IMR-90 (cell line): ENCODE results near the gene ETHE1. TPM values are rescaled to one million over a fixed set of nuclear protein-coding genes. Genes with fewer than 3 reads are reported as not detected.

Experiments
- ATAC-seq: fragments of 200-7000 bp; cut with Tn5 transposase; 2 replicates; pipeline ENCODE4 v1.9.1; 2020; ENCODE audit warnings: low read depth, mild to moderate bottlenecking, moderate library complexity
- BruUV-seq: library from RNA; stranded (reverse); fragments of 400-500 nt; replicated peaks from 2 replicates; lab custom pipeline; 2021; lab: Mats Ljungman, UMichigan
- CTCF ChIA-PET: fragments of 300-600 bp; formaldehyde crosslinking; extraction: SDS; loops from one replicate; lab custom pipeline; 2021; ENCODE audit warnings: antibody characterized with exemption; lab: Yijun Ruan, JAX
- POLR2A ChIA-PET: fragments of 300-600 bp; sonication (Branson Sonifier 250); formaldehyde crosslinking; loops from one replicate; lab custom pipeline; 2022; ENCODE audit warnings: antibody characterized with exemption; ENCODE audit not compliant: unreplicated experiment; lab: Charles Lee
- DNase-seq: peaks from one replicate; pipeline ENCODE4 v3.0.0; 2013
- H2AFZ ChIP-seq: replicated peaks from 2 replicates; pipeline ENCODE3; 2013; ENCODE audit warnings: low read length, mild to moderate bottlenecking; ENCODE audit not compliant: poor library complexity
- H2AK5ac ChIP-seq: 2 replicates; pipeline ENCODE4 v1.6.1; 2013; ENCODE audit warnings: low read depth, low read length, inconsistent platforms
- H2AK9ac ChIP-seq: replicated peaks from 2 replicates; pipeline ENCODE3; 2013; ENCODE audit warnings: mild to moderate bottlenecking, low read depth, low read length, moderate library complexity; ENCODE audit not compliant: poor library complexity
- H2BK120ac ChIP-seq: 2 replicates; pipeline ENCODE4 v1.6.1; 2013; ENCODE audit warnings: low read depth, low read length, inconsistent platforms
- H2BK15ac ChIP-seq: 3 replicates; pipeline ENCODE4 v1.6.1; 2013; ENCODE audit warnings: low read depth, low read length, inconsistent platforms
- H2BK20ac ChIP-seq: 2 replicates; pipeline ENCODE4 v1.6.1; 2013; ENCODE audit warnings: low read depth, mild to moderate bottlenecking, inconsistent platforms, low read length, moderate library complexity
- H2BK5ac ChIP-seq: 2 replicates; pipeline ENCODE4 v1.6.1; 2013; ENCODE audit warnings: mild to moderate bottlenecking, low read depth, low read length, inconsistent platforms; ENCODE audit not compliant: poor library complexity, severe bottlenecking
- H3K14ac ChIP-seq: replicated peaks from 2 replicates; pipeline ENCODE4 v1.6.1; 2013; ENCODE audit warnings: low read depth, low read length, inconsistent platforms
- H3K18ac ChIP-seq: 2 replicates; pipeline ENCODE4 v1.6.1; 2013; ENCODE audit warnings: low read depth, low read length, control low read depth
- H3K23ac ChIP-seq: 2 replicates; pipeline ENCODE4 v1.6.1; 2013; ENCODE audit warnings: low read depth, low read length, inconsistent platforms
- H3K27ac ChIP-seq: 2 replicates; pipeline ENCODE4 v1.5.1; 2013; ENCODE audit warnings: mild to moderate bottlenecking, control low read depth, low read length; ENCODE audit not compliant: insufficient read depth
- H3K27me3 ChIP-seq: 2 replicates; pipeline ENCODE4 v1.6.1; 2013; ENCODE audit warnings: low read length; ENCODE audit not compliant: control insufficient read depth, insufficient read depth
- H3K36me3 ChIP-seq: 2 replicates; pipeline ENCODE4 v1.6.1; 2013; ENCODE audit warnings: low read length, mixed read lengths; ENCODE audit not compliant: control insufficient read depth, insufficient read depth
- H3K4ac ChIP-seq: 2 replicates; pipeline ENCODE4 v1.6.1; 2013; ENCODE audit warnings: low read depth, low read length, inconsistent platforms
- H3K4me1 ChIP-seq: 2 replicates; pipeline ENCODE4 v1.6.1; 2013; ENCODE audit warnings: low read length, mixed read lengths; ENCODE audit not compliant: control insufficient read depth, insufficient read depth
- H3K4me2 ChIP-seq: 2 replicates; pipeline ENCODE4 v1.6.1; 2013; ENCODE audit warnings: low read depth, mild to moderate bottlenecking, control low read depth, low read length, moderate library complexity
- H3K4me3 ChIP-seq: 2 replicates; pipeline ENCODE4 v1.5.1; 2013; ENCODE audit warnings: low read depth, mild to moderate bottlenecking, control low read depth, low read length, moderate library complexity; ENCODE audit not compliant: insufficient read depth
- H3K56ac ChIP-seq: 2 replicates; pipeline ENCODE4 v1.6.1; 2013; ENCODE audit warnings: low read length, inconsistent platforms; ENCODE audit not compliant: insufficient read depth; ENCODE audit errors: extremely low read depth
- H3K79me1 ChIP-seq, 2 experiments: 2 replicates each; pipeline ENCODE4 v1.6.1; 2013; ENCODE audit warnings: low read length in 2 of 2, inconsistent platforms in 1 of 2, low read depth in 1 of 2
- H3K9ac ChIP-seq: 2 replicates; pipeline ENCODE4 v1.6.1; 2013; ENCODE audit warnings: low read depth, low read length, control low read depth
- H3K9me1 ChIP-seq: 2 replicates; pipeline ENCODE4 v1.6.1; 2013; ENCODE audit warnings: low read length, inconsistent platforms; ENCODE audit not compliant: insufficient read depth
- H3K9me3 ChIP-seq: 2 replicates; pipeline ENCODE4 v1.6.1; 2013; ENCODE audit warnings: low read length; ENCODE audit not compliant: control insufficient read depth, insufficient read depth
- H4K20me1 ChIP-seq: 2 replicates; pipeline ENCODE4 v1.6.1; 2013; ENCODE audit warnings: low read length, inconsistent platforms; ENCODE audit not compliant: insufficient read depth
- H4K5ac ChIP-seq: 2 replicates; pipeline ENCODE4 v1.6.1; 2013; ENCODE audit warnings: mild to moderate bottlenecking, low read depth, low read length, control low read depth
- H4K8ac ChIP-seq, 2 experiments: 2 replicates each; pipeline ENCODE4 v1.6.1; 2013; ENCODE audit warnings: low read depth in 2 of 2, low read length in 2 of 2, control low read depth in 1 of 2, inconsistent platforms in 1 of 2
- H4K91ac ChIP-seq: 2 replicates; pipeline ENCODE4 v1.6.1; 2013; ENCODE audit warnings: low read depth, low read length, inconsistent platforms; ENCODE audit not compliant: insufficient read depth
- BHLHE40 ChIP-seq: fragments of 150-350 bp; IDR thresholded peaks from 2 replicates; pipeline ENCODE4 v1.6.1; 2016; ENCODE audit warnings: mild to moderate bottlenecking, low read depth, low read length
- CEBPB ChIP-seq: IDR thresholded peaks from 2 replicates; pipeline ENCODE4 v1.6.1; 2012; ENCODE audit warnings: low read depth, low read length, improper control_type of control experiment
- CHD1 ChIP-seq: IDR thresholded peaks from 2 replicates; pipeline ENCODE4 v1.6.1; 2012; ENCODE audit warnings: low read depth, low read length, improper control_type of control experiment
- CTCF ChIP-seq: conservative IDR thresholded peaks from 2 replicates; pipeline ENCODE4 v1.5.1; 2012; ENCODE audit warnings: mild to moderate bottlenecking, low read depth, low read length, improper control_type of control experiment
- ELK1 ChIP-seq: fragments of 150-350 bp; IDR thresholded peaks from 2 replicates; pipeline ENCODE4 v1.6.1; 2016; ENCODE audit warnings: low read depth, mild to moderate bottlenecking, low read length, moderate library complexity, borderline replicate concordance
- FOS ChIP-seq: fragments of 150-350 bp; IDR thresholded peaks from 2 replicates; pipeline ENCODE4 v1.6.1; 2016; ENCODE audit warnings: low read depth, low read length
- MAFK ChIP-seq: IDR thresholded peaks from 2 replicates; pipeline ENCODE4 v1.6.1; 2012; ENCODE audit warnings: low read depth, low read length, improper control_type of control experiment
- MAZ ChIP-seq: IDR thresholded peaks from 2 replicates; pipeline ENCODE4 v1.6.1; 2012; ENCODE audit warnings: low read depth, mild to moderate bottlenecking, low read length, improper control_type of control experiment, moderate library complexity, borderline replicate concordance
- MXI1 ChIP-seq: IDR thresholded peaks from 2 replicates; pipeline ENCODE4 v1.6.1; 2012; ENCODE audit warnings: low read depth, mild to moderate bottlenecking, low read length, moderate library complexity, borderline replicate concordance
- NFE2L2 ChIP-seq: fragments of 150-350 bp; IDR thresholded peaks from 2 replicates; pipeline ENCODE4 v1.6.1; 2016; ENCODE audit warnings: low read depth, mild to moderate bottlenecking, low read length
- POLR2A ChIP-seq: IDR thresholded peaks from 2 replicates; pipeline ENCODE4 v1.6.1; 2012; ENCODE audit warnings: mild to moderate bottlenecking, low read depth, low read length
- RAD21 ChIP-seq: IDR thresholded peaks from 2 replicates; pipeline ENCODE4 v1.6.1; 2012; ENCODE audit warnings: low read length, improper control_type of control experiment
- RCOR1 ChIP-seq: IDR thresholded peaks from 2 replicates; pipeline ENCODE4 v1.6.1; 2012; ENCODE audit warnings: mild to moderate bottlenecking, low read length, improper control_type of control experiment; ENCODE audit not compliant: insufficient replicate concordance
- RFX5 ChIP-seq: IDR thresholded peaks from 2 replicates; pipeline ENCODE4 v1.8.0; 2012; ENCODE audit warnings: low read depth, mild to moderate bottlenecking, low read length, moderate library complexity
- SMC3 ChIP-seq: fragments of 150-350 bp; IDR thresholded peaks from 2 replicates; pipeline ENCODE4 v1.6.1; 2016; ENCODE audit warnings: low read depth, mild to moderate bottlenecking, antibody characterized with exemption, low read length, moderate library complexity
- USF2 ChIP-seq: fragments of 150-350 bp; IDR thresholded peaks from 2 replicates; pipeline ENCODE4 v1.6.1; 2017; ENCODE audit warnings: mild to moderate bottlenecking, antibody characterized with exemption, low read length, low read depth
- WGBS, 2 experiments: methylation state at CpG; one replicate each; pipeline versions ENCODE4 v1.1.5 to v1.1.7; 2013; ENCODE audit warnings: missing lambda C conversion rate in 2 of 2; ENCODE audit not compliant: insufficient read length in 1 of 2; ENCODE audit errors: extremely low coverage in 2 of 2; 5-methylcytosine and 5-hydroxymethylcytosine counted together
- dilution Hi-C: fragments of 300-500 bp; cut with HindIII; formaldehyde crosslinking; loops from one replicate; pipeline ENCODE4 v1.14.3; 2018; ENCODE audit warnings: low sequenced_read_pairs; ENCODE audit not compliant: unreplicated experiment
- in situ Hi-C: fragments of 300-500 bp; cut with MboI; formaldehyde crosslinking; loops from 3 replicates; pipeline ENCODE4 v1.14.3; 2019; ENCODE audit warnings: low sequenced_read_pairs, inconsistent platforms, mixed read lengths
- intact Hi-C: fragments of 100-400 bp; cut with micrococcal nuclease; formaldehyde crosslinking; loops from 2 replicates; pipeline ENCODE4 v1.10.0; 2022
- polyA plus RNA-seq, 3 experiments: library from polyadenylated mRNA; depleted of rRNA; stranded (reverse); fragments of >200 nt; gene quantifications; 2 replicates each; pipeline ENCODE4 v1.2.3, GENCODE V29; 2012; ENCODE audit warnings: low replicate concordance in 1 of 3
- total RNA-seq: library from RNA; depleted of rRNA; stranded (reverse); fragments of >200 nt; gene quantifications from 2 replicates; pipeline ENCODE4 v1.2.3, GENCODE V29; 2012

Gene ETHE1
- total and polyA plus RNA-seq, 2 of the 4 experiments (the other 2 are of a cell fraction): 161 to 233 TPM

- in situ Hi-C loops (no loop called here), dilution Hi-C loops (no loop called here), intact Hi-C loops (no loop called here)
- Histone ChIP-seq H4K5ac (no peak overlapping the region), H3K9me3 (no peaks in the 10 kb centered on the region), H3K9me1 (peaks cover 13% of the 10 kb centered on the region), H3K36me3 (peaks cover 7% of the 10 kb centered on the region), H2AK9ac (peak overlapping the region; percentile 16), H4K20me1 (peaks cover 3% of the 10 kb centered on the region), H3K18ac (no peak overlapping the region), H2BK5ac (no peak overlapping the region), H2BK120ac (peak overlapping the region; percentile 77), H3K79me1 (no peaks in the 10 kb centered on the region; a peak in 1 of 4 replicates), H2BK20ac (peak overlapping the region; percentile 95), H3K14ac (0 out of 2 replicates have a peak overlapping the region, but pooled peaks have one; percentile 79), H3K4me2 (no peak overlapping the region), H3K27me3 (no peaks in the 10 kb centered on the region), H3K27ac (no peak overlapping the region), H3K23ac (peak overlapping the region; percentile 77), H3K4ac (peak overlapping the region; percentile 83), H2AK5ac (peak overlapping the region; percentile 95), H3K4me3 (no peak overlapping the region), H3K4me1 (peaks cover 9% of the 10 kb centered on the region), H2AFZ (no peak overlapping the region), H4K91ac (peak overlapping the region; percentile 85; the same call in 1 of the 2 replicates), H3K56ac (no peak overlapping the region), H4K8ac (peak overlapping the region in 1 of 2 experiments; percentile 83; a peak in 1 of 4 replicates), H2BK15ac (peak overlapping the region; percentile 97; the same call in 2 of the 3 replicates), H3K9ac (no peak overlapping the region)
- POLR2A ChIA-PET: no interaction called here
- no peak for TF ChIP-seq NFE2L2
- TF ChIP-seq RCOR1: no peak
- TF ChIP-seq CTCF: no peak
- no peak for TF ChIP-seq POLR2A
- TF ChIP-seq MXI1: no peak
- no peak for TF ChIP-seq MAZ
- no peak for TF ChIP-seq RFX5
- TF ChIP-seq MAFK: no peak
- no peak for TF ChIP-seq ELK1
- TF ChIP-seq SMC3: no peak
- TF ChIP-seq FOS: no peak
- no peak for TF ChIP-seq BHLHE40
- TF ChIP-seq USF2: no peak
- no peak for TF ChIP-seq CEBPB
- no peak for TF ChIP-seq RAD21
- no peak for TF ChIP-seq CHD1
- no CpG with 5 or more reads among the region's 3 CpGs for WGBS, 2 experiments
- CTCF ChIA-PET: no interaction called here
- DNase-seq (no peak), ATAC-seq (no peak)
- BruUV-seq: no TSS peak
Measured at GRCh38 chr19:43478323-43478722, 48.7 kb downstream of the ETHE1 start.
